Keratinocyte (primary cell): ENCODE measurements around the gene RHOJ. TPM values are rescaled to one million over a fixed set of nuclear protein-coding genes. Genes with fewer than 3 reads are reported as not detected.

Experiments used
- DNase-seq: peaks from one replicate; pipeline ENCODE4 v3.0.0-alpha.2; 2011; ENCODE audit warnings: low read depth, missing footprints, low spot score
- FAIRE-seq: peaks from 2 replicates; lab custom pipeline; 2011; peaks lifted over from hg19 to GRCh38; lab: Jason Lieb, UNC
- H2AFZ ChIP-seq: 2 replicates; pipeline ENCODE4 v1.6.0; 2012; ENCODE audit warnings: low read length, control low read depth, inconsistent platforms; ENCODE audit not compliant: control insufficient read depth
- H3K27ac ChIP-seq: 2 replicates; pipeline ENCODE4 v1.5.1; 2011; ENCODE audit warnings: low read length; ENCODE audit not compliant: control insufficient read depth, insufficient read depth
- H3K27me3 ChIP-seq: 3 replicates; pipeline ENCODE4 v1.6.0; 2011; ENCODE audit warnings: low read length; ENCODE audit not compliant: control insufficient read depth, insufficient read depth; ENCODE audit errors: extremely low read depth
- H3K36me3 ChIP-seq, 2 experiments: 2 replicates in 1 of 2; 3 replicates in 1 of 2; pipeline ENCODE4 v1.5.1; 2011; ENCODE audit warnings: low read length in 2 of 2, mild to moderate bottlenecking in 1 of 2; ENCODE audit not compliant: control insufficient read depth in 2 of 2, insufficient read depth in 2 of 2; ENCODE audit errors: extremely low read depth in 1 of 2
- H3K4me1 ChIP-seq: 3 replicates; pipeline ENCODE4 v1.5.1; 2011; ENCODE audit warnings: low read length; ENCODE audit not compliant: control insufficient read depth, insufficient read depth; ENCODE audit errors: extremely low read depth
- H3K4me2 ChIP-seq: 3 replicates; pipeline ENCODE4 v1.6.0; 2011; ENCODE audit warnings: low read depth, low read length; ENCODE audit not compliant: control insufficient read depth, insufficient read depth; ENCODE audit errors: extremely low read depth
- H3K4me3 ChIP-seq, 3 experiments: fragments of 200-600 bp in 1 of 3; sonication (generic) in 1 of 3; 2 replicates in 2 of 3; 3 replicates in 1 of 3; pipeline ENCODE4 v1.5.1; 2011 to 2016; ENCODE audit warnings: low read length in 3 of 3, mild to moderate bottlenecking in 3 of 3, control low read depth in 2 of 3, inconsistent platforms in 1 of 3, low read depth in 1 of 3, mixed read lengths in 1 of 3, mixed run types in 1 of 3, moderate library complexity in 1 of 3; ENCODE audit not compliant: control insufficient read depth in 2 of 3, insufficient read depth in 2 of 3; ENCODE audit errors: extremely low read depth in 1 of 3
- H3K79me2 ChIP-seq: 2 replicates; pipeline ENCODE4 v1.6.0; 2012; ENCODE audit warnings: low read length; ENCODE audit not compliant: control insufficient read depth, insufficient read depth
- H3K9ac ChIP-seq: 3 replicates; pipeline ENCODE4 v1.6.0; 2011; ENCODE audit warnings: low read length; ENCODE audit not compliant: control insufficient read depth, insufficient read depth; ENCODE audit errors: extremely low read depth
- H3K9me1 ChIP-seq: 3 replicates; pipeline ENCODE4 v1.6.0; 2011; ENCODE audit warnings: low read length; ENCODE audit not compliant: control insufficient read depth, insufficient read depth; ENCODE audit errors: extremely low read depth
- H3K9me3 ChIP-seq: 2 replicates; pipeline ENCODE4 v1.5.1; 2012; ENCODE audit warnings: low read depth, low read length; ENCODE audit not compliant: control insufficient read depth
- H4K20me1 ChIP-seq: 3 replicates; pipeline ENCODE4 v1.6.0; 2011; ENCODE audit warnings: low read length; ENCODE audit not compliant: control insufficient read depth, insufficient read depth; ENCODE audit errors: extremely low read depth
- EZH2 ChIP-seq: IDR thresholded peaks from one replicate; pipeline ENCODE4 v1.6.1; 2012; ENCODE audit warnings: inconsistent platforms, mild to moderate bottlenecking, low read length, moderate library complexity
- dilution Hi-C: fragments of 300-500 bp; cut with MboI; formaldehyde crosslinking; loops from one replicate; pipeline ENCODE4 v1.7.0; 2020; ENCODE audit warnings: low sequenced_read_pairs; ENCODE audit not compliant: extremely low pct_ligation_motif_present
- polyA plus RNA-seq, 5 experiments: library from polyadenylated mRNA; depleted of rRNA in 3 of 5; stranded (reverse) in 3 of 5; stranded (forward) in 1 of 5; unstranded in 1 of 5; fragments of >200 nt; gene quantifications; 1 replicate in 1 of 5; 2 replicates in 3 of 5; 3 replicates in 1 of 5; pipeline versions ENCODE4 v1.2.1 to v1.2.3, GENCODE V29; 2011 to 2012; ENCODE audit warnings: missing spikeins in 2 of 5, low read depth in 1 of 5, low replicate concordance in 1 of 5
- TF ChIP-seq, protein P1 (sequence below), 3 experiments: IDR thresholded peaks in 1 of 3; conservative IDR thresholded peaks in 1 of 3; optimal IDR thresholded peaks in 1 of 3; 2 replicates in 2 of 3; 3 replicates in 1 of 3; pipeline versions ENCODE3 to v1.5.1; 2011; ENCODE audit warnings: low read length in 3 of 3, mild to moderate bottlenecking in 3 of 3, moderate library complexity in 2 of 3, control low read depth in 1 of 3, inconsistent platforms in 1 of 3; ENCODE audit not compliant: insufficient read depth in 2 of 3; ENCODE audit errors: extremely low read depth in 1 of 3

The RHOJ gene
- polyA plus RNA-seq, 1 donor (not counting 4 experiments of a cell fraction or from before 2014, with no cell fraction given) = 0.46 TPM

DNA sequence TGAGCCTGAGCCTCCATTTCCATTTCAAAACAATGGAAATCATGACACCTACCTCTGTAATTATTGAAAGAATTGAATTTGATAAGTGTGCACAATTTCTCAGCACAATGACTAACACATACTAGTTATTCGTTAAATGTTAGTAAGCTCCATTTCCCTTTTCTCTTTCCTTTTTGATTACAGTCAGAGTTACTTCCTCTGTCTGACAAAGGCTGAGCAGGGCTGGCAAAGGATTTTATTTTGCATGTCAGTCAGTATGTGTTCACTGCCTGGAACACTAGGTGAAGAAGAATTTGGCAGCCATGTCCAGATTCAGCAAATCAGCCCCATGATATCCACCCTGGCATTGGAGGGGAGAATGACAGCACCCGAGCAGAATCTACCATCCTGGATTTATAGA, 12.2 kb upstream of the RHOJ start:
- TF ChIP-seq, protein P1, sequence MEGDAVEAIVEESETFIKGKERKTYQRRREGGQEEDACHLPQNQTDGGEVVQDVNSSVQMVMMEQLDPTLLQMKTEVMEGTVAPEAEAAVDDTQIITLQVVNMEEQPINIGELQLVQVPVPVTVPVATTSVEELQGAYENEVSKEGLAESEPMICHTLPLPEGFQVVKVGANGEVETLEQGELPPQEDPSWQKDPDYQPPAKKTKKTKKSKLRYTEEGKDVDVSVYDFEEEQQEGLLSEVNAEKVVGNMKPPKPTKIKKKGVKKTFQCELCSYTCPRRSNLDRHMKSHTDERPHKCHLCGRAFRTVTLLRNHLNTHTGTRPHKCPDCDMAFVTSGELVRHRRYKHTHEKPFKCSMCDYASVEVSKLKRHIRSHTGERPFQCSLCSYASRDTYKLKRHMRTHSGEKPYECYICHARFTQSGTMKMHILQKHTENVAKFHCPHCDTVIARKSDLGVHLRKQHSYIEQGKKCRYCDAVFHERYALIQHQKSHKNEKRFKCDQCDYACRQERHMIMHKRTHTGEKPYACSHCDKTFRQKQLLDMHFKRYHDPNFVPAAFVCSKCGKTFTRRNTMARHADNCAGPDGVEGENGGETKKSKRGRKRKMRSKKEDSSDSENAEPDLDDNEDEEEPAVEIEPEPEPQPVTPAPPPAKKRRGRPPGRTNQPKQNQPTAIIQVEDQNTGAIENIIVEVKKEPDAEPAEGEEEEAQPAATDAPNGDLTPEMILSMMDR (optimal IDR thresholded peaks at IDR 0.05 in 1 of 3, IDR thresholded peaks at IDR 0.05 in 1 of 3, conservative IDR thresholded peaks at IDR 0.05 in 1 of 3; ENCODE audit: extremely low read depth in 1 of 3, insufficient read depth in 2 of 3, low read length in 3 of 3) = no peak
- no peak for TF ChIP-seq EZH2
- no peak overlapping the region for H3K4me3 ChIP-seq
- H3K9ac ChIP-seq = no peak overlapping the region
- H4K20me1 ChIP-seq = no peaks in the 10 kb centered on the region
- no peak overlapping the region for H3K4me2 ChIP-seq
- no peaks in the 10 kb centered on the region for H3K36me3 ChIP-seq
- H3K27me3 ChIP-seq = no peaks in the 10 kb centered on the region
- H2AFZ ChIP-seq = peak overlapping the region; percentile 71
- H3K9me1 ChIP-seq = no peaks in the 10 kb centered on the region
- DNase-seq (no peak), FAIRE-seq (peak; percentile 71)
- no peaks in the 10 kb centered on the region for H3K9me3 ChIP-seq
- H3K4me1 ChIP-seq = peaks cover 8% of the 10 kb centered on the region
- dilution Hi-C loops = no loop called here
- no peaks in the 10 kb centered on the region for H3K79me2 ChIP-seq
- H3K27ac ChIP-seq = peak overlapping the region; percentile 5

DNA sequence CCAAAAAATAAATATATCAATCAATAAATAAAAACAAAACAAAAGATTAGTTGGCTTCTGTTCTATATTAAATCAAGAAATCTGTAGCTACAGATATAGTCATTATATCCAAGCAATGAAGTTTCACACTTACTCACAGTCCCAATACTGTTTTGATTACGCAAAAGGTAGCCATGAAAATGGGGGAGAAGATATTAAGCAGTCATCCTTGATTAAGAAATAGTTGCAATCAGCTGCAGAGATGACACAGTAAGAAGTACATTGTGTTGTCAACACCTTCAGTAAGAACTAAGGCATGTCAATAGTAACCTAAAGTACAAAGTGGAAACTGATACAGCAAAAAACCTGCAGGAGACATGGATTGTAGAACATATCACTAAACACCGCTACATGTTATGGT, 11.0 kb upstream of the RHOJ start:
- peaks cover 8% of the 10 kb centered on the region for H3K4me1 ChIP-seq
- H3K27ac ChIP-seq = no peak overlapping the region
- H3K9ac ChIP-seq = no peak overlapping the region
- no peaks in the 10 kb centered on the region for H3K9me1 ChIP-seq
- H4K20me1 ChIP-seq = no peaks in the 10 kb centered on the region
- no peaks in the 10 kb centered on the region for H3K9me3 ChIP-seq
- no peaks in the 10 kb centered on the region for H3K36me3 ChIP-seq
- no peak overlapping the region for H2AFZ ChIP-seq
- dilution Hi-C loops = no loop called here
- H3K4me3 ChIP-seq = no peak overlapping the region
- no peak for FAIRE-seq
- TF ChIP-seq, protein P1 (optimal IDR thresholded peaks at IDR 0.05 in 1 of 3, IDR thresholded peaks at IDR 0.05 in 1 of 3, conservative IDR thresholded peaks at IDR 0.05 in 1 of 3; ENCODE audit: extremely low read depth in 1 of 3, insufficient read depth in 2 of 3, low read length in 3 of 3) = no peak
- no peak for TF ChIP-seq EZH2
- H3K27me3 ChIP-seq = no peaks in the 10 kb centered on the region
- H3K79me2 ChIP-seq = no peaks in the 10 kb centered on the region
- no peak for DNase-seq
- H3K4me2 ChIP-seq = no peak overlapping the region
